Measurements from ENCODE around the gene MEG3.

The MEG3 gene

DNA sequence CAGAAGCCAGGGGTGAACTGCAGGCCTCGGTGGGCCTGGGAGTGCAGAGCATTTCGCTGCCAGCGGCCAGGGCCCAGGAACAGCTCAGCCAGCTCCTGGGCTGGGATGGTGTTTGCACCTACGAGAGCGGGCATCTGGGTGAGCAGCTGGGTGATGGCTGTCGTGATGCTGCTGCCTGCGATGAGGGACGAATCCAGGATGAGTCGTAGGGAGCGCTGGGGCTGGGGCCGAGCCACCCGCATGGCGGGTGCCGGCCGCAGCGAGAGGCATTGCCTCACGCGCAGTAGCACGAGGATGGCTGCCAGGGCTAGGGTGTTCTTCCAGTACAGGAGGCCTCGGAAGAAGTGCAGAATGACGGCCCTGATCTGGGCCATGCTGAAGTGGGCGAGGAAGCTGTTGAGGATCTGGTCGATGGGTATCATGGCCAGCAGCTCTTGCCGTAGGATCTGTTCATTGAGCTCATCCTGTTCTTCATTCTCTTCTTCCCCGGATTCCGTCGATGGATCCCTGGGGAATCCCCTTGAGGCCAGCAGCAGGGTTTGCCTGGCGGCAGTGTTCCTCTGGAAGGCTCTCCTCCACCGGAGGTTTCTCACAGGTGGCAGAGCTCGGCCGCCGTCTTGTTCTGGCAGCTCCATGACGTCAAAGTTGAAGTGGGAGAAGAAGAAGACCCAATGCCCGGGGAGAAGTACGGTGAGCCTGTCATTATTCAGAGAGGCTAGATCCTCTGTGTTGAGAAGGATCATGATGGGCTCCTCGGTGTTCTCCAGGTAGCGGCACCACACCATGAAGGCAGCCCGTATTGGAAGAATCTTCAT is 55.5 kb downstream of the MEG3 start:
- no peak for DNase-seq (ENCODE audit: low read depth)
- TF ChIP-seq, protein P1, sequence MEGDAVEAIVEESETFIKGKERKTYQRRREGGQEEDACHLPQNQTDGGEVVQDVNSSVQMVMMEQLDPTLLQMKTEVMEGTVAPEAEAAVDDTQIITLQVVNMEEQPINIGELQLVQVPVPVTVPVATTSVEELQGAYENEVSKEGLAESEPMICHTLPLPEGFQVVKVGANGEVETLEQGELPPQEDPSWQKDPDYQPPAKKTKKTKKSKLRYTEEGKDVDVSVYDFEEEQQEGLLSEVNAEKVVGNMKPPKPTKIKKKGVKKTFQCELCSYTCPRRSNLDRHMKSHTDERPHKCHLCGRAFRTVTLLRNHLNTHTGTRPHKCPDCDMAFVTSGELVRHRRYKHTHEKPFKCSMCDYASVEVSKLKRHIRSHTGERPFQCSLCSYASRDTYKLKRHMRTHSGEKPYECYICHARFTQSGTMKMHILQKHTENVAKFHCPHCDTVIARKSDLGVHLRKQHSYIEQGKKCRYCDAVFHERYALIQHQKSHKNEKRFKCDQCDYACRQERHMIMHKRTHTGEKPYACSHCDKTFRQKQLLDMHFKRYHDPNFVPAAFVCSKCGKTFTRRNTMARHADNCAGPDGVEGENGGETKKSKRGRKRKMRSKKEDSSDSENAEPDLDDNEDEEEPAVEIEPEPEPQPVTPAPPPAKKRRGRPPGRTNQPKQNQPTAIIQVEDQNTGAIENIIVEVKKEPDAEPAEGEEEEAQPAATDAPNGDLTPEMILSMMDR (conservative IDR thresholded peaks at IDR 0.05; ENCODE audit: control insufficient read depth, insufficient read depth, low read depth, low read length): no peak
- no peak overlapping the region for H3K4me3 ChIP-seq (ENCODE audit: control insufficient read depth, low read depth, low read length)

DNA sequence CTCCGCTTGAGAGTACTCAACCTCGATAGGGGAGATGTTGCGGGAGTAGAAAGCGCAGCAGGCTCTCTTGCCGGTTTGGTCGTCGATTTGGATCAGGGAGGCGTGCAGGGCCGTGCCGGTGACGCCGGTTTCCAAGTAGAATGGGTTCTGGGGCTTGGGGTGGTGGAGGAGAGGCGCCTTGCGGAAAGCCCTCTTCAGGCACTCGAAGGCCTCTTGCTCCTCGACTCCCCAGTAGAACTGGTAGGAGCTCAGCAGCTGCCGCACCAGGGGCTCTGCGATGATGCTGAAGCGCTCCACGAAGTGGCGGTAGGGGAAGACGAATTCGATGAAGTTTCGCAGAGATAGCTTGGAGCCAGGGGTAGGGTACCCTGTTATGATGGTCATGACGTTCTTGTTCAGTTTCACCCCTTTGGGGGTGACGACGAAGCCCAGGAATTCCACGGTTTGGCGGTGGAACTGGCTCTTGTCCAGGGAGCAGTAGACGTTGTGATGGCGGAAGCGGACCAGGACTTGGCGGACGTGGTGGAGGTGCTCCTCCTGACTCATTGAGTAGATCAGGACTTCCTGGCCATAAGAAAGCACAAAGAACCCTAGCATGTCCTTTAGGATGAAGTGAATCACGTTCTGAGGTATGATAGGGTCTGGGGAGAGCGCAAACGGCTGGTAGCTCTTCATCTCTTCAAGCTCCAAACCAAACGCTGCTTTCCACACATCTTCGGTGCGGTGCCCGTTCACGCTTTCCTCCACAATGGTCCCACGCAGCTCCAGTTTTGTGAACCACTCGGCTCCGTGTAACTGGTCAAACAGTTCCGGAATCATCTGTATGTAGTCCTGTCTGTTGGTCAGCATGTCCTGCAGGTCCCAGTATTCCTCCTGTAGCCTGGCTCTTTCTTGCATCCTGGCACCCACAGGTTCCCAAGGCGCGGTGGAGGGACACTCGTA is 56.4 kb downstream of the MEG3 start:
- no peak overlapping the region for H3K4me3 ChIP-seq (ENCODE audit: control insufficient read depth, low read depth, low read length)
- DNase-seq (ENCODE audit: low read depth): no peak
- TF ChIP-seq, protein P1 (conservative IDR thresholded peaks at IDR 0.05; ENCODE audit: control insufficient read depth, insufficient read depth, low read depth, low read length): no peak

DNA sequence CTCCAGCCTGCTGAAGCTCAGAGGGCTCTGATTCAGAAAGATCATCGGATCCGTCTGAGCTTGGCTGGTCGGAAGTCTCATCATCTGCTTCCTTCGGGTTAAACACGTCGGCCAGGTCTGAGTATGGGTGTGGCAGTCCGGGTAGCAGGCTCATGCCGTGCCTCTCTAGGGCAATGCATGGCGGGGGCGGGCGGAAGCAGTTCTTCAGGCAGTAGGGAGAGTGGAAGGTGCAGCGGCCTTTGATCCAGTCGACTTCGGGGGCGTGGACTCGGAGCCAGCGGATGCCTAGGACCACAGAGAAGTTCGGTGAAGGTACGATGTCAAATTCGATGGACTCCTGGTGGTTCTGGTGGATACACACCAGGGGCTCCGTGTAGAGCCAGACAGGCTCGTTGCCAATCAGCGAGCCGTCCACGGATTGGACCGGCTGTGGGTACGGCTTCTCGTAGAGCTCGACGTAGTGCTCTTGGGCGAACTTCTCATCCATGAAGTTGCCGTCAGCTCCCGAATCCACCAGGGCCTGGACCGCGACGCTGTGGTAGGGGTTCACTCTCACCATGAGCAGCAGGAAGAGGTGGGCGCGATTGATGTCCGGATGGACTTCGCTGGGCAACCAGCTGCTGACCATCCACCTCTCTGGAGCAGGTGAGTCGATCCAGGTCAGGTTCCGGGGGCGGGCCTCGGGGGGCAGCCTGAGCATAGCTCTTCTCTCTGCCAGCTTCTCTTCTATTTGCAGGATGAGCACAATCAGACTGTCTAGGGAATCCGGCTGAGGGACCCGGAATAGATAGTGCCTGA is 57.3 kb downstream of the MEG3 start:
- H3K4me3 ChIP-seq (ENCODE audit: control insufficient read depth, low read depth, low read length): no peak overlapping the region
- TF ChIP-seq, protein P1 (conservative IDR thresholded peaks at IDR 0.05; ENCODE audit: control insufficient read depth, insufficient read depth, low read depth, low read length): no peak
- DNase-seq (ENCODE audit: low read depth): no peak

DNA sequence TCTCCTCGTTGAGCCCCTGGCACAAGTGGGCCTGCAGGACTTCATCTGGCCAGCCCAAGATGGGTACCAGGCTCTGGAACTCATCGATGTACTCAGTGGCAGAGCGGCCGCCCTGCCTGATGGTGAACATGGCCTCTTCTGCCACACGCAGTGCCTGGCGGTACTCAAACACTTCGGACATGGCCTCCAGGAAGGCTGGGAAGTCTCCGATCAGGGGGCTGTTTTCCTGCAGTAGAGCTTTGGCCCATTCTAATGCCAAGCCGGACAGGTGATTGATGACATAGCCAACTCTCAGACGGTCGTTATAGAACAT is 57.8 kb downstream of the MEG3 start:
- TF ChIP-seq, protein P1 (conservative IDR thresholded peaks at IDR 0.05; ENCODE audit: control insufficient read depth, insufficient read depth, low read depth, low read length): no peak
- DNase-seq (ENCODE audit: low read depth): no peak
- H3K4me3 ChIP-seq (ENCODE audit: control insufficient read depth, low read depth, low read length): no peak overlapping the region

DNA sequence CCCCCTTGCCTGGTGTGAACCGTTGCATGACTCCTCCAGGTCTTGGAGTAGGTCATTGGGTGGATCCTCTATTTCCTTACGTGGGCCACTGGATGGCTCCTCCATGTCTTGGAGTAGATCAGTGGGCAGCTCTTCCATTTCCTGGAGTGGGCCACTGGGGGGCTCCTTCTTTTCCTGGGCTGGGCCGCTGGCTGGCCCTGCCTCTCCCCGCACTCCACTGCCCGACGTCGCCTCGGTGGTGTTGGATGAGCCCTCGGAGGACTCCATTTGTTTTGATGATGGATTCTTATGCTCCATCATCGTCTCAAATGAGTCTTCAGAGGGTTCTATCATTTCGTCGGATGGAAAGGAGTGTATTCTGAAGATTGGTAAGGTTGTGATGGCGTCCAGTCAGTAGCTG is 58.5 kb downstream of the MEG3 start:
- DNase-seq (ENCODE audit: low read depth): no peak
- TF ChIP-seq, protein P1 (conservative IDR thresholded peaks at IDR 0.05; ENCODE audit: control insufficient read depth, insufficient read depth, low read depth, low read length): no peak
- no peak overlapping the region for H3K4me3 ChIP-seq (ENCODE audit: control insufficient read depth, low read depth, low read length)

DNA sequence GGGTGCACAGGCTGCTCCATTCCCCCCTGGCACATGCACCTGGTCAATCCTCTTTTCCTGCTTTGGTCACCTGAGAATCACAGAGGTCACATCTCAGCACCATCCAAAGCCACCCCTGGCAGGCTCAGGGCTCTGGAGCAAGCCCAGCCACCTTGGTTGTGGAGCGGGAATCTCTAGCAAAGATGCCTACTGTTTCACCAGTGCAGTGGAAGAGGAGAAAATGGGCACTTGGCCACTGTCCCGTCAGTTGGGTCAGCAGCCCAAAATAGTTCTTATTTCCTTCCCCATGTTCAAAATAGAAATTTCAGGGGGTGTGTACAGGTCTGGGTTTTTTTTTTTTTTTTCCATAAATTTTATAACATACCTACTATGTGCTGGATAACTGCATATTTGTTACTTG is 59.3 kb downstream of the MEG3 start:
- H3K4me3 ChIP-seq (ENCODE audit: control insufficient read depth, low read depth, low read length): no peak overlapping the region
- TF ChIP-seq, protein P1 (conservative IDR thresholded peaks at IDR 0.05; ENCODE audit: control insufficient read depth, insufficient read depth, low read depth, low read length): no peak
- DNase-seq (ENCODE audit: low read depth): no peak

All from fibroblast of mammary gland (primary cell).